ENCODE data around the gene INSYN2B. TPM values are rescaled to one million over a fixed set of nuclear protein-coding genes. Genes with fewer than 3 reads are reported as not detected.

INSYN2B gene
- polyA plus RNA-seq, 1 experiment, result 2.0 TPM

- ChIA-PET CTCF (interaction anchor here (1.7 to 5.7 kb wide), 2 partner anchors 39 kb away, joined by 7 to 30 read pairs; partner anchors contain the start of gene INSYN2B), POLR2A (no interaction called here)
- no peaks in the 10 kb centered on the region for H3K27me3 ChIP-seq (ENCODE audit: control insufficient read depth, insufficient read depth, low read length)
- no peak for TF ChIP-seq CTCF (IDR thresholded peaks at IDR 0.05; ENCODE audit: insufficient read depth, low read depth, low read length)
- no peak overlapping the region for H3K4me3 ChIP-seq (ENCODE audit: low read depth, low read length)
- no peak for DNase-seq (ENCODE audit: low read depth)
- no peaks in the 10 kb centered on the region for H3K36me3 ChIP-seq (ENCODE audit: control insufficient read depth, insufficient read depth, low read length)
These were observed 38.8 kb downstream of the INSYN2B start for GRCh38 chr5:169941542-169941941.

DNA sequence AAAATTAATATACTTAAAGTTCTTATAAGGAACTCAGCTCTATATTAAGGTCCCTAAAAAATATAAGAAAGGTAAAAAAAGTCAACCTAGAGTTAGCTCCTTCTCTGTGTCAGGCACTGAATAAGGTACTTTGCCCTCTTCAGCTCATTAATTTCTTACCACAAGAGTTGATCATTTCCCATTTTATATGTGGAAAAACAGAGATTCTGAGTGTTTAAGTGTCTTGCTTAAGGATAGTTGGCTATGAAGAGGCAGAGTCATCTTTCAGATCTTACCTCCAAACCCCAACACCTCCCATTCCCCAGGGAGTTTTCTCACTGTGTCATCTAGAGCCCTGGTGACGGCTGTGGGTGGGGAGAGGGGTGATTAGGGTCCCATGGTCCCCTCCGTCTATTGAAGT lies 40.6 kb downstream of the INSYN2B start:
- CTCF ChIA-PET, result interaction anchor here (1.7 kb wide), 1 partner anchor 41 kb away, joined by 7 read pairs; the partner anchor contains the start of gene INSYN2B
- no peak for DNase-seq (ENCODE audit: low read depth)
- Histone ChIP-seq H3K4me3 (ENCODE audit: low read depth, low read length) (no peak overlapping the region), H3K36me3 (ENCODE audit: control insufficient read depth, insufficient read depth, low read length) (no peaks in the 10 kb centered on the region), H3K27me3 (ENCODE audit: control insufficient read depth, insufficient read depth, low read length) (no peaks in the 10 kb centered on the region)
- POLR2A ChIA-PET, result no interaction called here
- no peak for TF ChIP-seq CTCF (IDR thresholded peaks at IDR 0.05; ENCODE audit: insufficient read depth, low read depth, low read length)

DNA sequence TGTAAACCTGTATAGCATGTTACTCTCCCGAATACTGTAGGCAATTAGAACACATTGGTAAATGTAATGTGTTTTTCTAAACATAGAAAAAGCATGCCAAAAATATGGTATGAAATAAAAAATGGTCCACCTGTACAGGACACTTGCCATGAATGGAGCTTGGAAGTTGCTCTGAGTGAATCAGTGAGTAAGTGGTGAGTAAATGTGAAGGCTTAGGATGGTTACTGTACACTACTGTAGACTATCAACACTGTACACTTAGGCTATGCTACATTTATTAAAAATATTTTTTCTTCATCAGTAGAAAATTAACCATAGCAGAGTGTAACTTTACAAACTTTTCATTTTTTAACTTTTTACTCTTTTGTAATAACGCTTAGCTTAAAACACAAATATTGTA lies 41.9 kb downstream of the INSYN2B start:
- Histone ChIP-seq H3K36me3 (ENCODE audit: control insufficient read depth, insufficient read depth, low read length) (no peaks in the 10 kb centered on the region), H3K4me3 (ENCODE audit: low read depth, low read length) (no peak overlapping the region), H3K27me3 (ENCODE audit: control insufficient read depth, insufficient read depth, low read length) (no peaks in the 10 kb centered on the region)
- ChIA-PET POLR2A (no interaction called here), CTCF (no interaction called here)
- no peak for TF ChIP-seq CTCF (IDR thresholded peaks at IDR 0.05; ENCODE audit: insufficient read depth, low read depth, low read length)
- no peak for DNase-seq (ENCODE audit: low read depth)

- TF ChIP-seq CTCF (IDR thresholded peaks at IDR 0.05; ENCODE audit: insufficient read depth, low read depth, low read length), result no peak
- Histone ChIP-seq H3K27me3 (ENCODE audit: control insufficient read depth, insufficient read depth, low read length) (no peaks in the 10 kb centered on the region), H3K36me3 (ENCODE audit: control insufficient read depth, insufficient read depth, low read length) (no peaks in the 10 kb centered on the region), H3K4me3 (ENCODE audit: low read depth, low read length) (no peak overlapping the region)
- ChIA-PET POLR2A (interaction anchor here (0.6 kb wide), 1 partner anchor 13 kb away, joined by 3 read pairs; no protein-coding TSS in a partner anchor), CTCF (interaction anchor here (0.9 to 3.7 kb wide), 2 partner anchors 30 to 45 kb away, joined by 4 to 14 read pairs; partner anchors contain the start of gene INSYN2B)
- no peak for DNase-seq (ENCODE audit: low read depth)
These were observed 44.5 kb downstream of the INSYN2B start for GRCh38 chr5:169935762-169936161.

DNA sequence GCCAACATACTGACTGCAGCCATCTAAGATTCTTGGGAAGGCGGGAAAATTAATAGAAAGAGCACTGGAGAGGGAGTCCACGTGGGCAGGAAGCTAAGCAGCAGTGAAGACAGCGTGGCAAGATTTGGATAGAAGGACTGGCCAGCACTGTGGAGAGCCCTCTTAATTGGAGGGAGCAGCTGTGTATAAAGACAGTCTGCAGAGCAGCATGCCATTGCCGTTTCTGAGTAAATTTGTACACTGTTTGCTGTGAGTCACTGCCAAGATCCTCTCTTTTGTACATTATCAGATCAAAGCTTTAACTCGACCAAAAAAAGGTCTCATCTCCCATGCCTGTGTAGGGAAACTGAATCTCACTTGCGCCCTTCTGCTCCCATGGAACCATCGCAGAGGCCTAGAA lies 45.3 kb downstream of the INSYN2B start:
- POLR2A ChIA-PET, result no interaction called here
- TF ChIP-seq CTCF (IDR thresholded peaks at IDR 0.05; ENCODE audit: insufficient read depth, low read depth, low read length), result no peak
- CTCF ChIA-PET, result interaction anchor here (0.9 to 3.7 kb wide), 2 partner anchors 29 to 45 kb away, joined by 4 to 14 read pairs; partner anchors contain the start of gene INSYN2B
- no peaks in the 10 kb centered on the region for H3K27me3 ChIP-seq (ENCODE audit: control insufficient read depth, insufficient read depth, low read length)
- no peaks in the 10 kb centered on the region for H3K36me3 ChIP-seq (ENCODE audit: control insufficient read depth, insufficient read depth, low read length)
- DNase-seq (ENCODE audit: low read depth), result no peak
- no peak overlapping the region for H3K4me3 ChIP-seq (ENCODE audit: low read depth, low read length)

Measured in BJ (cell line).